ENCODE results near the gene GYS1. TPM values are rescaled to one million over a fixed set of nuclear protein-coding genes. Genes with fewer than 3 reads are reported as not detected.

GYS1 gene
- total and polyA plus RNA-seq, 2 experiments from 2014 or later: 155 to 195 TPM

DNA sequence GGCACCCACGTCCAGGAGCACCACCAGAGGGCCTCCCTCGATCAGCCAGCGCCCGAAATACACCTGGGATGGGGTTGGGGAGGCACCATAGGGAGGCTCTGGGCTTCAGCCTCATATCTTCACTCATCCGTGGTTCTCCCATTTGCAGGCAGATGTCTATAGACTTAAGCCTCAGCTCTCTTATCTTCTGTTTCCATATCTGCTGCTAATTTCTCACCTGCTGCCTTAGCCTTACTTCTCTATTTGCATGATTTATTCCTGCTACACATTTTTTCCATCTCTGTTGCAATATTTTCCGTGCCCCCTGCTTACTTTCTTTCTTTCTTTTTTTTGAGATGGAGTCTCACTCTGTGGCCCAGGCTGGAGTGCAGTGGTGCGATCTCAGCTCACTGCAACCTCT lies 5.8 kb downstream of the GYS1 start:
- H3K36me3 ChIP-seq: peaks cover 49% of the 10 kb centered on the region
- TF ChIP-seq, protein P1, sequence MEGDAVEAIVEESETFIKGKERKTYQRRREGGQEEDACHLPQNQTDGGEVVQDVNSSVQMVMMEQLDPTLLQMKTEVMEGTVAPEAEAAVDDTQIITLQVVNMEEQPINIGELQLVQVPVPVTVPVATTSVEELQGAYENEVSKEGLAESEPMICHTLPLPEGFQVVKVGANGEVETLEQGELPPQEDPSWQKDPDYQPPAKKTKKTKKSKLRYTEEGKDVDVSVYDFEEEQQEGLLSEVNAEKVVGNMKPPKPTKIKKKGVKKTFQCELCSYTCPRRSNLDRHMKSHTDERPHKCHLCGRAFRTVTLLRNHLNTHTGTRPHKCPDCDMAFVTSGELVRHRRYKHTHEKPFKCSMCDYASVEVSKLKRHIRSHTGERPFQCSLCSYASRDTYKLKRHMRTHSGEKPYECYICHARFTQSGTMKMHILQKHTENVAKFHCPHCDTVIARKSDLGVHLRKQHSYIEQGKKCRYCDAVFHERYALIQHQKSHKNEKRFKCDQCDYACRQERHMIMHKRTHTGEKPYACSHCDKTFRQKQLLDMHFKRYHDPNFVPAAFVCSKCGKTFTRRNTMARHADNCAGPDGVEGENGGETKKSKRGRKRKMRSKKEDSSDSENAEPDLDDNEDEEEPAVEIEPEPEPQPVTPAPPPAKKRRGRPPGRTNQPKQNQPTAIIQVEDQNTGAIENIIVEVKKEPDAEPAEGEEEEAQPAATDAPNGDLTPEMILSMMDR (IDR thresholded peaks at IDR 0.05; ENCODE audit: low read depth, low read length): no peak
- no peaks in the 10 kb centered on the region for H3K27me3 ChIP-seq

DNA sequence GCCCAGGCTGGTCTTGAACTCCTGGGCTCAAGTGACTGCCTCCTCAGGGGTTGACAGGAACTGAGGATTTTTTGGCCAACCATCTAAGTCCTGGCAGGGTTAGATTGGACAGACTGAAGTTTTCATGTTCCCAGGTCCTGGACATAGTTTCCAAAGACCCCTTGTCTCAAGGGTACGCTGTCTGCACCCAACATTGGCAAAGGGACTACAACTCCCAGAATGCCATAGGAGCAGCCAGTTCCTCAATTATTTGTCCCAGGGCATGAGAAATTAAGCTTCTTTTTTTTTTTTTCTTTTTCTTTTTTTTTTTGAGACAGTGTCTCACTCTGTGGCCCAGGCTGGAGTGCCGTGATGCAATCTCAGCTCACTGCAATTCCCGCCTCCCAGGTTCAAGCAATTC lies 6.9 kb downstream of the GYS1 start:
- no peaks in the 10 kb centered on the region for H3K27me3 ChIP-seq
- DNase-seq (ENCODE audit: low read depth in 1 of 2, low spot score in 1 of 2): no peak
- H3K9me3 ChIP-seq (ENCODE audit: low read depth): no peaks in the 10 kb centered on the region
- H3K4me3 ChIP-seq: no peak overlapping the region
- TF ChIP-seq, protein P1 (IDR thresholded peaks at IDR 0.05; ENCODE audit: low read depth, low read length): no peak
- peaks cover 49% of the 10 kb centered on the region for H3K36me3 ChIP-seq
- H3K27ac ChIP-seq: no peak overlapping the region
- H3K4me1 ChIP-seq (ENCODE audit: low read depth): peaks cover 1% of the 10 kb centered on the region

More for the DNA sequence above, 5.8 kb downstream of the GYS1 start:
- DNase-seq (ENCODE audit: low read depth in 1 of 2, low spot score in 1 of 2): no peak
- Histone ChIP-seq H3K4me3 (no peak overlapping the region), H3K4me1 (ENCODE audit: low read depth) (peaks cover 10% of the 10 kb centered on the region), H3K9me3 (ENCODE audit: low read depth) (no peaks in the 10 kb centered on the region), H3K27ac (peak overlapping the region; percentile 13)

DNA sequence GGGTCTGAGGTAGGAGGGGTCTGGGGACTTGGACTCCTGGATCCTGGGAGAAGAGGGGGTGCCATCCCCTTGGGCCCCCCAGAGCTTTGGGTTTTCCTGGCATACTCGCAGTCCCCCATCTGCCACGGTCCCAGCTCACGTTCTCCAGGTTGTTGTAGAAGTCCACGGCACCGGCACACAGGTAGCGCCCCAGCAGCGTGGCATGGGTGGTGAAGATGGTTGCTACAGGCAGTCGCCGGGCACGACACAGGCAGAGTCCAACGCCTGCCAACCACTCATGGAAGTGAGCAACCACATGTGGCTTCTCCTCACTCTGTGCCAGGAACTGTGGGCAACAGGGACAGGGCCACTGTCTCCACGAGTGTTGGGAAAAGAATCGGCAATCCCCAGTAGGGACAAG lies 7.4 kb downstream of the GYS1 start:
- Histone ChIP-seq H3K4me3 (no peak overlapping the region), H3K4me1 (ENCODE audit: low read depth) (no peaks in the 10 kb centered on the region), H3K36me3 (peaks cover 53% of the 10 kb centered on the region), H3K9me3 (ENCODE audit: low read depth) (no peaks in the 10 kb centered on the region), H3K27me3 (no peaks in the 10 kb centered on the region), H3K27ac (no peak overlapping the region)
- no peak for DNase-seq (ENCODE audit: low read depth in 1 of 2, low spot score in 1 of 2)
- TF ChIP-seq, protein P1 (IDR thresholded peaks at IDR 0.05; ENCODE audit: low read depth, low read length): no peak

DNA sequence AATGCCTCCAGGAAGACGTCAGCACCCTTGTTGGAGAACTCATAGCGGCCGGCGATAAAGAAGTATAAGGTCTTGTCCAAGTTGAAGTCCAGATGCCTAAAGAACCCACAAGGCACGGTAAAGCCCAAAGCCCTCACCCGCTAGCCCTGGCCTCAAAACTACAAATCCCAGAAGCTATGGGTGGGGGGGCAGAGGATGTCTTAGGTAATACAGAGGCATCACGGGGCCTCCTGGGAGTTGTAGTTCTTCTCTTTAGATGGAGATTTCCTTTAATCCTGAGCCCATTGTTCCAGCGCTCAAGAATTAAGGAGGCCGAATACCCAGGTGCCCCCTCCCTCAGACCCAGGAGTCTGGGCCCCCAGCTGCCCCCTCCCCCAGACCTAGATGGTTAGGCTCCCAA lies 10.8 kb downstream of the GYS1 start:
- no peaks in the 10 kb centered on the region for H3K9me3 ChIP-seq (ENCODE audit: low read depth)
- TF ChIP-seq, protein P1 (IDR thresholded peaks at IDR 0.05; ENCODE audit: low read depth, low read length): no peak
- H3K27ac ChIP-seq: no peak overlapping the region
- H3K4me3 ChIP-seq: no peak overlapping the region
- H3K4me1 ChIP-seq (ENCODE audit: low read depth): peaks cover 2% of the 10 kb centered on the region
- H3K27me3 ChIP-seq: no peaks in the 10 kb centered on the region
- peaks cover 47% of the 10 kb centered on the region for H3K36me3 ChIP-seq
- DNase-seq (ENCODE audit: low read depth in 1 of 2, low spot score in 1 of 2): peak in 1 of 2 donors; percentile 20

DNA sequence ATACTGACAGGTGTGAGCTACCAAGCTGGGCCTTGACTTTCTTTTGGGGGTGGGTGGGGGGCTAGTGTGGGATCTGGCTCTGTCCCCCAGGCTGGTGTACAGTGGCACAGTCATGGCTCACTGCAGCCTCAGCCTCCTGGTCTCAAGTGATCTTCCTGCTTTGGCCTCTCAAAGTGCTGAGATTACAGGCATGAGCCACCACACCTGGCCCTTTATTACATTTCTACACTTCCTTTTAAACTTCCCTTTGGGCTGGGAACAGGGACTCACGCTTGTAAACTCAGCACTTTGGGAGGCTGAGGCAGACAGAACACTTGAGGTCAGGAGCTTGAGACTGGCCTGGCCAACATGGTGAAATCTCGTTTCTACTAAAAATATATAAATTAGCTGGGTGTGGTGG lies 16.0 kb downstream of the GYS1 start:
- no peak overlapping the region for H3K4me3 ChIP-seq
- H3K27ac ChIP-seq: no peak overlapping the region
- no peaks in the 10 kb centered on the region for H3K9me3 ChIP-seq (ENCODE audit: low read depth)
- peaks cover 2% of the 10 kb centered on the region for H3K4me1 ChIP-seq (ENCODE audit: low read depth)
- TF ChIP-seq, protein P1 (IDR thresholded peaks at IDR 0.05; ENCODE audit: low read depth, low read length): no peak
- H3K27me3 ChIP-seq: no peaks in the 10 kb centered on the region
- DNase-seq (ENCODE audit: low read depth in 1 of 2, low spot score in 1 of 2): no peak
- peaks cover 30% of the 10 kb centered on the region for H3K36me3 ChIP-seq

Measured in cardiac muscle cell (in vitro differentiated cells and primary cell).